K562 treated with DMSO at 1 percent for 24 hours (cell line): ENCODE results near the gene GPHB5. TPM values are rescaled to one million over a fixed set of nuclear protein-coding genes. Genes with fewer than 3 reads are reported as not detected.

Experiments used
- total RNA-seq: library from RNA; unstranded; fragments of 300-600 nt; gene quantifications from 2 replicates; pipeline ENCODE4 v1.2.3, GENCODE V29; 2022; ENCODE audit warnings: low read depth; ENCODE audit not compliant: insufficient read depth

Gene GPHB5, protein sequence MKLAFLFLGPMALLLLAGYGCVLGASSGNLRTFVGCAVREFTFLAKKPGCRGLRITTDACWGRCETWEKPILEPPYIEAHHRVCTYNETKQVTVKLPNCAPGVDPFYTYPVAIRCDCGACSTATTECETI
- total RNA-seq = not detected in 2 replicates

DNA sequence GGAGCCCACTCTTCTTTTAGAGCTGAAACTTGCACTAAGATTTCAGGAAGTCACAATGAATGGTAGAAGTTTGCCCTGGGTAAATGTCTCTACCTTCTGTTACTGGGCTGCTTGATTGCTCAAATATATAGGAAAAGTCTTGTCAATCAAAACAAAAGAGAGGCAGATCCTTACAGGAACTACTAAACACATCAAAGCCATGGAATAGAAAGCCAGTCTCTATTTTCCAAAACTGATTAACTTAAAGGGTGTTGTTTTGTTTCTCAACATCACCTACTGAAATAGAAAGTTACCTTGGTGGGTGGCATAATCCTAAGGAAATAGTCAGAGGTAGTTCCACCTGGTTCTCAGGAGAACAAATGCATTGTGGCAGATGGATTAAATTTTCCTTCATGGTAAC is at the start of gene GPHB5:
Gene GPHB5 (minus strand): TSS at position 101 of the 400 bp plus-strand sequence. CDS start 1,086 bp downstream, outside the sequence.

Other genes with a start within 250 kb of the GPHB5 start
- gene RHOJ, start 114.5 kb downstream of the GPHB5 start, total RNA-seq = not detected in 2 replicates
- gene PPP2R5E, start 224.4 kb upstream of the GPHB5 start, total RNA-seq = 19.1 and 20.2 TPM in 2 replicates